CD4-positive, alpha-beta T cell treated with Interleukin-4 for 4 hours (primary cell): Measurements from ENCODE around the gene GGACT.
A peak's percentile ranks its signal among the peaks of the same experiment; 100 is the strongest.

Experiments
- DNase-seq: peaks from one replicate; pipeline ENCODE4 v3.0.0-alpha.2; 2020

GGACT gene

DNA sequence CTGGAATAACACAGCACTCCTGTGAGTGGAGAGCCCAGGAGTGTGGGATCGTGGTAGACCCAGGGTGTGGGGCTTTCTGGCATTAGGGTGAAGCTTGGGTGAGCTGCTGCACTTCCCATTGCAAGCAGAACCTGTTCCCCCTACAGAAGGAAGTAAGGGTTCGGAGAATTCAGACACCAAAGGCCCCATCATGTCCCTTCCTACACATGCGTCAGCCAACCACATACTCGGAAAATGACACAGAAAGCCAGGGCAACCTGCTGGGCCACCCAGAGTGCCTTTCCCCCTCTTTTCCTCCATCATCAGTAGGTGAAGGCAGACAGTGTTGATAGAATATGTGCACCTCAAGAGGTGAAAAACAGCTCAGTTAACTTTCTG lies 42.9 kb downstream of the GGACT start:
- DNase-seq: no peak

GRCh38 chr13:100544866-100545683 lies 43.5 kb downstream of the GGACT start:
- DNase-seq: no peak

- no peak for DNase-seq
These were observed 44.6 kb downstream of the GGACT start for GRCh38 chr13:100543872-100544602.

DNA sequence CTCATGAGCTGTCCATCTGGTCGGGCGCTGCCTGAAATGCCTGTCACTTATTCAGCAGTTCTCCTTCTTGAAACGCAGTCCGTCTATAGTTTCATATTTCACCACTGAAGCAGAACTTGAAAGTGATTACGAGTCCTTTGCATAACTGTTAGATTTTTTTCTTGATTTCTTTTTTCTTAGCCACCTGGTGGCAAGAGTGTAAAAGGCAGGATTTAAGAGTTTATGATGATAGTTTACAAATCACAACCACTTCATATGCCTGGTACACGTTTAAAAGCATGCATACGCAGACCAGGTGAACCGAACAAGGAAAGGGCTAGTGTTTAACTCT lies 45.8 kb downstream of the GGACT start:
- peak; percentile 41 for DNase-seq

DNA sequence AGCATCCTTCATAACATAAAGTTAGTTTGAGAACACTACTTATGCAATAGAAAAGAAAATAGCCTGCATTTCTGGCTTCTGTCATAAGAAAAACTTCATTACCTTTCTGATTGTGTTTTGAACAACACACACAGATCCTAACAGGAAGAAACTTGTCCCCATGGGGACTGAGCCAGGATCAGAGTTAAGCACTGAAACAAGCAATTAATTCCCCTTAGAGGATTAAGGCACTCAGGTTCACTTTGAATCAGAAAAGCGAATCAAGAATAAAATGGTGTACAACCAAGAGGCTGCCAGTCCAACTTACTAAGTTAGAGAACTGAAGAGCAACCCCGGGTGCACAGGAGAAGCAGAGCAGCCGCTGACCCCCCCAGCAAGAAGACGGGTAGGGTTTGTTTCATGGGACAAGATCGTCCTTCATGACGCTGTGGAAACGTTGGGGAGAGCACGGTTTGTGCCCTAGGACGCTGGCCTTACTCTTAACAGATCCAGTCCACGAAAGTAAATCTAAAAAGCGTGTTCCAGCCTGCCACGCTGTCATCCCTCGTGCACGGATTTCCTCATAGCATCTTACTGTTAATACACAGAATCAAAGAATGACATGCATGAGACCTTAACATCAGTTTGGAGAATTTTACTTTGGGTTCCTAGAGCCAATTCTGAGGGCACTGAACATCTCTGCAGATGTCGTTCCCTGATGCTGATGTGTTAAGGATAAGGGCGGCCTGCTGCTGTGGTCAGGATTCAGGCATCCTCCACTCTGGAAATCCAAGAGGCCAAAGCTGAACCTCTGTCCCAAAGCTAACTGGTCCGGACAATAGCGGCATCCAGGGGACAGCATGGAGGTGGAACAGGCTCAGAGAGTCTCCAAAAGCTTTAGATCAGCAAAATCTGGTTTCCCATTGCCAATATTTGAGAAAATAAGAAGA lies 46.4 kb downstream of the GGACT start:
- DNase-seq: no peak

DNA sequence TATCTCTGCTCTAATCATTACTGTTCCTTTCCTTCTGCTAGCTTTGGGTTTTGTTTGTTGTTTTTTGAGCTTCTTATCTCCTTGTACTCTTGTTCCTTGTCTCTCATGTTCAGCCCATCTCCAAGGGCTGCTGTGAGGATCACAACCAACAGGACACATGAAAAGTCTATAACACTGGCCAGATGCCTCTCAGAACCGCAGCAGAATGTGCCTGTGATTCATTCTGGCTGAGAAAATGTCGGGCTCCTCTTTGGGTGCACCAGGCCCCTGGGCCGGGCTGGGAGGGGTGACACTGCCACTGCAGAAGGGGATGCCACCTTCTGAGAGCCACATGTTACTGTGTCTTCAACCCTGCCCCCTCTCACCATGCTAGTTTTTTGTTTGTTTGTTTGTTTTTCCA lies 48.0 kb downstream of the GGACT start:
- no peak for DNase-seq

GRCh38 chr13:100537951-100538462 lies 50.6 kb downstream of the GGACT start:
- no peak for DNase-seq

DNA sequence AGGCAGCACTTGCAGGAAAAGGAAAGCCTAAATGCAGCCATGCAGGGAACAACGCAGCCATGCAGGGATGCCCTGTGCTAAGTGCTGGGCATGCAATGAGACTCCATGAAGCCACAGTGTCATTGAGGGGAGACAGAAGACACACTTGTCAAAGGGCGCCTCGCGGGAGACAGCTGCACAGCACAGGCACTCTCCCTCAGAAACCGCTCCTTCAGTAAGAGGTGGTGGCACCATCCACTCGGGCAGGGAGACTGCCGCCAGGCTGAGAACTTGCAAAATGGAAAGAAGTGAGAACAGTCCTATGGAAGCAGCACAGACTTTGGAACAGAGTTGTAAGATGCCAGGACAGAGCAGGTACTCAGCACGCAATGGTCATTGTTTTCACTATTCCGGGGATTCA lies 51.1 kb downstream of the GGACT start:
- DNase-seq: no peak

DNA sequence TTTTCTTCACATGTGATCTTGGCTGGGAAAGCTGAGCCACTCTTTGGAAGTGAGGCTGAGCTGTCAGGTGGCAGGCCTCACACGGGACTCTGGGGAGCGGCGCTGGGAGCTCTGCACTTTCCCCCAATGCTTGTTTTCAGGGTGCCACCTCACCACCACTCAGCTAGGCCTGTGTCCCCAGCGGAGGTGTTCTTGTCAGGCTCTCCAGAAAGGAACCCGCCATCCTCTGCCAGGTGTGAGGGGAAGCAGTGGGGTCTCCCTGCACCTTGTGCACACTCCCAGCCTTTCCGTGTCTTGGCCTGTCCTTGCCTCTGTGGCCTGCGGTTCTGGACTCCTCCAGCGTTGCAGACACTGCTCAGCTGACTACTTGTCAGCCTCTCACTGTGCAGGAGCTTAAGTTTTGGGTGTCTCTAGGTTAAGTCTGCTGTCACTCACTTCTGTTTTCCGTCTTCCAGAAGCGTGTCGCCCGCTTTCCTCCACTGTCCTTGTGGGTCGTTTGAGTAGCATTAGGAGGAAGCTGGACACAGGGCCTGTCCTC lies 51.9 kb downstream of the GGACT start:
- no peak for DNase-seq

- DNase-seq: no peak
These were observed 53.0 kb downstream of the GGACT start for GRCh38 chr13:100535426-100536135.

- DNase-seq: no peak
These were observed 53.7 kb downstream of the GGACT start for GRCh38 chr13:100534911-100535310.

- no peak for DNase-seq
These were observed 54.3 kb downstream of the GGACT start for GRCh38 chr13:100534147-100534843.

GRCh38 chr13:100533588-100534041 lies 55.0 kb downstream of the GGACT start:
- DNase-seq: no peak

DNA sequence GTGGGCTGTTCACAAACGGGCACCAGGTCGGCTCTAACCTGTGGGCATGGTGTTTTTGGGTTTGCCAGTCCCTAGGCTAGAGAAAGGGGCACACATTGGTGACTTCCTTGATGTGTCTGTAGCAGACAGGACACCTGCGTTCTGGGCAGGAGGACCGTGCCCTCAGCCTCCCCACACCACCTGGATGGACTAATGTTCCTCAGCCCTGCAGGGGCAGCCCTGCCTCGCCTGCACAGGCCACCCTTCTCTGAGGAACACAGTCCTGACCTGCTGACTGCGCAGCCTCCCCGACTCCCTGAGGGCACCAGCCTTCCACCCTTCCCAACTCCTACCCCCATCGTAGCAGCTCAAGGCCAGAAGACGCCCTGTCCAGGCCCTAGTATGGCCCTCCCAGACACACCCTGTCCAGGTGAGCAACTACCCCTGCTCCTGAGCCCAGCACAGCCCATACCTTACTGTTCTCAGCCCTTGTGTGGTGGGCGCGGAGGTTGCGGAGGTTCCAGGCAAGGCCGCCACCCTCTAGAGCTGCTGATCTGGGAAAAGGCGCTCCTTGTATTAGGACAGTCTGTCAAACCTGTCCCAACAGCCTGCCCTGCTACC lies 55.7 kb downstream of the GGACT start:
- DNase-seq: no peak

- DNase-seq: no peak
These were observed 56.4 kb downstream of the GGACT start for GRCh38 chr13:100532090-100532766.

- DNase-seq: no peak
These were observed 57.8 kb downstream of the GGACT start for GRCh38 chr13:100530671-100531213.

DNA sequence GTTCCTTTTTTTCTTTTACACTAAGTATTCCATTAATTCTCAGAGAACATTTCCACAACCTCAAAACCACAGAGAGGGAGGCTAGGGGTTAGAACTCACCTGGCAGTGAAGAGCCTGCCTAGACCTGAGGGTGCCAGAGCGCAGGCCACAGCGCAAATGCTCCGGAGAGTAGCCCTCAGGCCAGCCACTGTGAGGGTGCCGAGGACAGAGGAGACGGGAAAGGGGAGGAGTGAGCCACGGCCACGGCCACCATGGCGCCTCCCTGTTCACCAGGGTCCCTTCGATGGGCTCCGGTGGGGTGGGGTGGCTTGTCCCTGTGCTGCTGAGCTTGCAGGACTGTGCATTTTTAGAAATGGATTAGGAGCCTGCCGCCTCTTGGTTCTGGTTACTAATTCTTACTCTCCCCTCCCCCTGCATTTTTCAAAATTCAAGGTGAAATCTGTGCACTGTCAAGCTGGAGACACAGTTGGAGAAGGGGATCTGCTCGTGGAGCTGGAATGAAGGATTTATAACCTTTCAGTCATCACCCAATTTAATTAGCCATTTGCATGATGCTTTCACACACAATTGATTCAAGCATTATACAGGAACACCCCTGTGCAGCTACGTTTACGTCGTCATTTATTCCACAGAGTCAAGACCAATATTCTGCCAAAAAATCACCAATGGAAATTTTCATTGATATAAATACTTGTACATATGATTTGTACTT lies 58.8 kb downstream of the GGACT start:
- DNase-seq: no peak

DNA sequence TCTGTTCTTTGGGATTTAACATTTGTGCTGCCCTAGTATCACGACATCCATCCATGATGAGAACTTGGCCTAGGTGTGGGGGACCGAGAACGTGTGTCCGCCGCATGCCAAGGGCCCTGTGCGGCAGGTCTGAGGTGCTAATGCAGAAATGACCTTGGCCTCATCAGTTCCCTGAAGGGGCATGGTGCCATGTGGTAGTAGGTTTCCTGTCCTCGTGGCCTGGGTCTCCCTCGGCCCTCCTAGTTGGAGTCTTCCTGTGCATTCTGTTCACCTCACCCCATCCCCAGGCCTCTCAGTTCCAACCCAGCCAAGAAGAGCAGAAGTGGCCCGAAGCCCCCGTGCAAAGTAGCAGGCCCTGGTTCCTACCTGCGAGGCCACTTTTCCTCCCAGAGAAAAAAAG lies 59.8 kb downstream of the GGACT start:
- no peak for DNase-seq

DNA sequence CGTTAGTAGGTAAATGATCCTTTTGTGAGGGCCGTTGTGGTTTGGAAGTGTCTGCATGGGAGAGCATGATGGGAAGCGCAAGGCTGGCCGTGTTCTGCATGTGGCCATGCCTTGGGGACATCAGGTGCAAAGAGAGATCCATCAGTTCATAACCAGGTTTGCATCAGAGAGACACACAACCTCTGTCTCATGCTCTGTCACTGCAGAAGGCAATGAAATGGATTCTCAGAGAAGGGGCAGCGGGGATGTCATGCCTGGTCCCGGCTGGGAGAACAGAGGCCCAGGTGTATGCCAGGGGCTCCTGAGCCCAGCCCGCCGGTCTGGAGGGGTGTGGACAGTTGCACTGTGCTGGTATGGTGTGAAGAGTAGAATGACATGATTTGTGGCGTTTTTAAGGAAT lies 60.2 kb downstream of the GGACT start:
- DNase-seq: no peak

GRCh38 chr13:100527644-100528043 lies 60.9 kb downstream of the GGACT start:
- no peak for DNase-seq
